Panc1 (cell line): Measurements from ENCODE around the gene CACNA1I.

Source experiments
- POLR2AphosphoS5 ChIP-seq: IDR thresholded peaks from 2 replicates; pipeline ENCODE4 v1.6.1; 2012; ENCODE audit warnings: mild to moderate bottlenecking, low read depth, low read length, moderate library complexity
- SIN3A ChIP-seq: IDR thresholded peaks from 2 replicates; pipeline ENCODE4 v1.6.1; 2012; ENCODE audit warnings: low read depth, mild to moderate bottlenecking, low read length, moderate library complexity, borderline replicate concordance; ENCODE audit not compliant: insufficient read depth
- TCF7L2 ChIP-seq: IDR thresholded peaks from 2 replicates; pipeline ENCODE4 v1.6.1; 2011; ENCODE audit warnings: mild to moderate bottlenecking, low read depth, low read length, inconsistent platforms
- TF ChIP-seq, protein P1 (sequence below): fragments of 450-650 bp; IDR thresholded peaks from 2 replicates; pipeline ENCODE4 v1.5.1; 2017; ENCODE audit warnings: mild to moderate bottlenecking
- TF ChIP-seq, protein P2 (sequence below), 2 experiments: IDR thresholded peaks; 2 replicates each; pipeline ENCODE4 v1.6.1; 2011 to 2012; ENCODE audit warnings: low read depth in 2 of 2, control low read depth in 1 of 2, low read length in 1 of 2, mild to moderate bottlenecking in 1 of 2, moderate library complexity in 1 of 2; ENCODE audit not compliant: insufficient read depth in 1 of 2

DNA sequence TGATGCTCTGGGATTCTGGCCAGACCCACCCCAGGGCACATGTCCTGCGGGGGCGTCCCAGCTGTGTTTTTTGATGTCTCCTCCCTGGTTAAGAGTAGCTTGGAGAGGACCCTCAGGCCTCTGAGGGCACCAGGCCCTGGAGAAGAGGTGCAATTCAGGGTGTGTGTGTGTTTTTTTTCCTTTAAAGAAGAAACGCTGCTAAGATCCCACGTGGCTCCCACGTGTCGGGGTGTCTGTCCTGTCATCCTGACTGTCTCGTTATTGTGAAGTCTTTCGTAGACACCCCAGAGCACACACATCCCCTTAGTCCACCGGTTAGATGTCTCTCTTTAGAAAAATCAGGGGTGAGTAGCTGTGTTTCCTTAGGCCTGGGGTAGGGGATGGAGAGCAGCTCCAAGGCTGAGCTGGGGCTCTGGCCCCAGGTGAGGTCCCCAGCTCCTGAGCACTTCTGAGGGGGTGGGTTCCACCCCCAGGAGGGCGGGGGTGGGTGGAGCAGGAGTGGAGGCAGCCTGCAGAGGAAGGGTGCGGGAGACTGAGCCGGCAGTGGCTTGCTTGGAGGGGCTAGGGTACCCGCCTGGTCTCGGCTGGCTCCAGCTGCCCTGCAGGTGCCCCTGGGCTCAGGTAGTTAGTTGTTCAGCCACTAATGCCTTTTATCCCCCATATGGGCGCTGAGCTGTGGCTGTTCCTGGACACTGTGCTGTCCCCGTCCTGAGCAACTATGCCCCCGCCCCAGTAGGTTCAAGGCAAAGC lies 116.4 kb downstream of the CACNA1I start:
- TF ChIP-seq, protein P1, sequence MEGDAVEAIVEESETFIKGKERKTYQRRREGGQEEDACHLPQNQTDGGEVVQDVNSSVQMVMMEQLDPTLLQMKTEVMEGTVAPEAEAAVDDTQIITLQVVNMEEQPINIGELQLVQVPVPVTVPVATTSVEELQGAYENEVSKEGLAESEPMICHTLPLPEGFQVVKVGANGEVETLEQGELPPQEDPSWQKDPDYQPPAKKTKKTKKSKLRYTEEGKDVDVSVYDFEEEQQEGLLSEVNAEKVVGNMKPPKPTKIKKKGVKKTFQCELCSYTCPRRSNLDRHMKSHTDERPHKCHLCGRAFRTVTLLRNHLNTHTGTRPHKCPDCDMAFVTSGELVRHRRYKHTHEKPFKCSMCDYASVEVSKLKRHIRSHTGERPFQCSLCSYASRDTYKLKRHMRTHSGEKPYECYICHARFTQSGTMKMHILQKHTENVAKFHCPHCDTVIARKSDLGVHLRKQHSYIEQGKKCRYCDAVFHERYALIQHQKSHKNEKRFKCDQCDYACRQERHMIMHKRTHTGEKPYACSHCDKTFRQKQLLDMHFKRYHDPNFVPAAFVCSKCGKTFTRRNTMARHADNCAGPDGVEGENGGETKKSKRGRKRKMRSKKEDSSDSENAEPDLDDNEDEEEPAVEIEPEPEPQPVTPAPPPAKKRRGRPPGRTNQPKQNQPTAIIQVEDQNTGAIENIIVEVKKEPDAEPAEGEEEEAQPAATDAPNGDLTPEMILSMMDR = no peak
- TF ChIP-seq SIN3A (no peak), TCF7L2 (no peak), POLR2AphosphoS5 (no peak)
- TF ChIP-seq, protein P2, sequence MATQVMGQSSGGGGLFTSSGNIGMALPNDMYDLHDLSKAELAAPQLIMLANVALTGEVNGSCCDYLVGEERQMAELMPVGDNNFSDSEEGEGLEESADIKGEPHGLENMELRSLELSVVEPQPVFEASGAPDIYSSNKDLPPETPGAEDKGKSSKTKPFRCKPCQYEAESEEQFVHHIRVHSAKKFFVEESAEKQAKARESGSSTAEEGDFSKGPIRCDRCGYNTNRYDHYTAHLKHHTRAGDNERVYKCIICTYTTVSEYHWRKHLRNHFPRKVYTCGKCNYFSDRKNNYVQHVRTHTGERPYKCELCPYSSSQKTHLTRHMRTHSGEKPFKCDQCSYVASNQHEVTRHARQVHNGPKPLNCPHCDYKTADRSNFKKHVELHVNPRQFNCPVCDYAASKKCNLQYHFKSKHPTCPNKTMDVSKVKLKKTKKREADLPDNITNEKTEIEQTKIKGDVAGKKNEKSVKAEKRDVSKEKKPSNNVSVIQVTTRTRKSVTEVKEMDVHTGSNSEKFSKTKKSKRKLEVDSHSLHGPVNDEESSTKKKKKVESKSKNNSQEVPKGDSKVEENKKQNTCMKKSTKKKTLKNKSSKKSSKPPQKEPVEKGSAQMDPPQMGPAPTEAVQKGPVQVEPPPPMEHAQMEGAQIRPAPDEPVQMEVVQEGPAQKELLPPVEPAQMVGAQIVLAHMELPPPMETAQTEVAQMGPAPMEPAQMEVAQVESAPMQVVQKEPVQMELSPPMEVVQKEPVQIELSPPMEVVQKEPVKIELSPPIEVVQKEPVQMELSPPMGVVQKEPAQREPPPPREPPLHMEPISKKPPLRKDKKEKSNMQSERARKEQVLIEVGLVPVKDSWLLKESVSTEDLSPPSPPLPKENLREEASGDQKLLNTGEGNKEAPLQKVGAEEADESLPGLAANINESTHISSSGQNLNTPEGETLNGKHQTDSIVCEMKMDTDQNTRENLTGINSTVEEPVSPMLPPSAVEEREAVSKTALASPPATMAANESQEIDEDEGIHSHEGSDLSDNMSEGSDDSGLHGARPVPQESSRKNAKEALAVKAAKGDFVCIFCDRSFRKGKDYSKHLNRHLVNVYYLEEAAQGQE (IDR thresholded peaks at IDR 0.05; ENCODE audit: insufficient read depth in 1 of 2, low read depth in 2 of 2, low read length in 1 of 2) = no peak
